Panc1 (cell line): ENCODE measurements around the gene GALNT14. TPM values are rescaled to one million over a fixed set of nuclear protein-coding genes. Genes with fewer than 3 reads are reported as not detected.

ENCODE experiments used
- ATAC-seq: fragments of 200-7000 bp; cut with Tn5 transposase; 2 replicates; pipeline ENCODE4 v1.9.1; 2020; ENCODE audit warnings: mild to moderate bottlenecking, moderate library complexity
- BruUV-seq: library from RNA; stranded (reverse); fragments of 400-500 nt; replicated peaks from 2 replicates; lab custom pipeline; 2021; lab: Mats Ljungman, UMichigan
- CTCF ChIA-PET: fragments of 300-600 bp; sonication (Branson Sonifier 250); formaldehyde crosslinking; loops from one replicate; lab custom pipeline; 2022; ENCODE audit warnings: antibody characterized with exemption; lab: Charles Lee
- POLR2A ChIA-PET: fragments of 300-600 bp; sonication (Branson Sonifier 250); formaldehyde crosslinking; loops from one replicate; lab custom pipeline; 2022; ENCODE audit warnings: antibody characterized with exemption; lab: Charles Lee
- DNase-seq: peaks from one replicate; pipeline ENCODE4 v3.0.0-alpha.2; 2010; ENCODE audit warnings: low read depth, low spot score
- H3K27ac ChIP-seq: 2 replicates; pipeline ENCODE4 v1.5.1; 2011; ENCODE audit warnings: mild to moderate bottlenecking, low read length, inconsistent platforms
- H3K27me3 ChIP-seq: fragments of 200-500 bp; sonication (Bioruptor generic); 2 replicates; pipeline ENCODE4 v1.6.0; 2014; ENCODE audit warnings: low read length, inconsistent platforms; ENCODE audit not compliant: control insufficient read depth, insufficient read depth
- H3K36me3 ChIP-seq: fragments of 200-500 bp; sonication (Bioruptor generic); 2 replicates; pipeline ENCODE4 v1.5.1; 2014; ENCODE audit warnings: inconsistent platforms, mild to moderate bottlenecking, low read length, moderate library complexity; ENCODE audit not compliant: control insufficient read depth, insufficient read depth
- H3K4me1 ChIP-seq: 2 replicates; pipeline ENCODE4 v1.5.1; 2011; ENCODE audit warnings: inconsistent platforms, mild to moderate bottlenecking, low read length, moderate library complexity; ENCODE audit not compliant: control insufficient read depth, insufficient read depth
- H3K4me3 ChIP-seq, 2 experiments: 2 replicates each; pipeline ENCODE4 v1.5.1; 2011 to 2012; ENCODE audit warnings: low read depth in 2 of 2, low read length in 2 of 2, mild to moderate bottlenecking in 2 of 2, inconsistent platforms in 1 of 2, moderate library complexity in 1 of 2
- H3K9me3 ChIP-seq: fragments of 200-500 bp; sonication (Bioruptor generic); 2 replicates; pipeline ENCODE4 v1.5.1; 2014; ENCODE audit warnings: low read depth, mild to moderate bottlenecking, inconsistent platforms, low read length, moderate library complexity; ENCODE audit not compliant: control insufficient read depth, insufficient read depth
- POLR2AphosphoS5 ChIP-seq: IDR thresholded peaks from 2 replicates; pipeline ENCODE4 v1.6.1; 2012; ENCODE audit warnings: mild to moderate bottlenecking, low read depth, low read length, moderate library complexity
- SIN3A ChIP-seq: IDR thresholded peaks from 2 replicates; pipeline ENCODE4 v1.6.1; 2012; ENCODE audit warnings: low read depth, mild to moderate bottlenecking, low read length, moderate library complexity, borderline replicate concordance; ENCODE audit not compliant: insufficient read depth
- TCF7L2 ChIP-seq: IDR thresholded peaks from 2 replicates; pipeline ENCODE4 v1.6.1; 2011; ENCODE audit warnings: mild to moderate bottlenecking, low read depth, low read length, inconsistent platforms
- in situ Hi-C: cut with HindIII; loops from 2 replicates; pipeline ENCODE4 v1.10.0; 2016; ENCODE audit warnings: low sequenced_read_pairs, low pct_unique_long_range_greater_than_20kb
- intact Hi-C: fragments of 100-400 bp; cut with micrococcal nuclease; formaldehyde crosslinking; loops from one replicate; pipeline ENCODE4 v1.10.0; 2022; ENCODE audit not compliant: unreplicated experiment
- total RNA-seq: library from RNA; stranded (reverse); gene quantifications from one replicate; pipeline ENCODE4 v1.2.1, GENCODE V29; 2021; ENCODE audit not compliant: unreplicated experiment
- TF ChIP-seq, protein P1 (sequence below), 2 experiments: IDR thresholded peaks; 2 replicates each; pipeline ENCODE4 v1.6.1; 2011 to 2012; ENCODE audit warnings: low read depth in 2 of 2, control low read depth in 1 of 2, low read length in 1 of 2, mild to moderate bottlenecking in 1 of 2, moderate library complexity in 1 of 2; ENCODE audit not compliant: insufficient read depth in 1 of 2
- TF ChIP-seq, protein P2 (sequence below): fragments of 450-650 bp; IDR thresholded peaks from 2 replicates; pipeline ENCODE4 v1.5.1; 2017; ENCODE audit warnings: mild to moderate bottlenecking

The GALNT14 gene
- total RNA-seq, 1 experiment from 2014 or later, result 0.67 TPM

DNA sequence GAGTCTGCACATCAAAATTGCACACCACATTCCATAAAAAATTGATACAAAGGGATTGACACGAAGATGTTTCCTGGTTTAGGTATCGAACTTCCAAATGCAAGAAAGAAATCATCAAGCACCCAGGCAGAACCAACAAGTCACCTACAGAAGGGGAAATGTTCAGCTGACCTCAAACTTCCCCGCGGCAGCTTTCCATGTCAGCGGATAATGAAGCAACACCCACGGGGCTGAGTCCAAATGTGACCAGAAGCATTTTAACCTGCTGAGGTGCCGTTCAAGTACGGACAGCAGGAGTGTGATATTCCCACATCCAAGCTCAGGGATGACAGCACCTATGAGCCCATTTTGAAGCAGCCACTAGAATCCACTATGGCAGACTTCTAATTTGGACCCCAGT is 124.9 kb downstream of the GALNT14 start:
- H3K4me3 ChIP-seq, result no peak overlapping the region
- no peak for ATAC-seq
- intact Hi-C loops, result no loop called here
- TF ChIP-seq SIN3A (no peak), POLR2AphosphoS5 (no peak), TCF7L2 (no peak)
- TF ChIP-seq, protein P1, sequence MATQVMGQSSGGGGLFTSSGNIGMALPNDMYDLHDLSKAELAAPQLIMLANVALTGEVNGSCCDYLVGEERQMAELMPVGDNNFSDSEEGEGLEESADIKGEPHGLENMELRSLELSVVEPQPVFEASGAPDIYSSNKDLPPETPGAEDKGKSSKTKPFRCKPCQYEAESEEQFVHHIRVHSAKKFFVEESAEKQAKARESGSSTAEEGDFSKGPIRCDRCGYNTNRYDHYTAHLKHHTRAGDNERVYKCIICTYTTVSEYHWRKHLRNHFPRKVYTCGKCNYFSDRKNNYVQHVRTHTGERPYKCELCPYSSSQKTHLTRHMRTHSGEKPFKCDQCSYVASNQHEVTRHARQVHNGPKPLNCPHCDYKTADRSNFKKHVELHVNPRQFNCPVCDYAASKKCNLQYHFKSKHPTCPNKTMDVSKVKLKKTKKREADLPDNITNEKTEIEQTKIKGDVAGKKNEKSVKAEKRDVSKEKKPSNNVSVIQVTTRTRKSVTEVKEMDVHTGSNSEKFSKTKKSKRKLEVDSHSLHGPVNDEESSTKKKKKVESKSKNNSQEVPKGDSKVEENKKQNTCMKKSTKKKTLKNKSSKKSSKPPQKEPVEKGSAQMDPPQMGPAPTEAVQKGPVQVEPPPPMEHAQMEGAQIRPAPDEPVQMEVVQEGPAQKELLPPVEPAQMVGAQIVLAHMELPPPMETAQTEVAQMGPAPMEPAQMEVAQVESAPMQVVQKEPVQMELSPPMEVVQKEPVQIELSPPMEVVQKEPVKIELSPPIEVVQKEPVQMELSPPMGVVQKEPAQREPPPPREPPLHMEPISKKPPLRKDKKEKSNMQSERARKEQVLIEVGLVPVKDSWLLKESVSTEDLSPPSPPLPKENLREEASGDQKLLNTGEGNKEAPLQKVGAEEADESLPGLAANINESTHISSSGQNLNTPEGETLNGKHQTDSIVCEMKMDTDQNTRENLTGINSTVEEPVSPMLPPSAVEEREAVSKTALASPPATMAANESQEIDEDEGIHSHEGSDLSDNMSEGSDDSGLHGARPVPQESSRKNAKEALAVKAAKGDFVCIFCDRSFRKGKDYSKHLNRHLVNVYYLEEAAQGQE (IDR thresholded peaks at IDR 0.05; ENCODE audit: insufficient read depth in 1 of 2, low read depth in 2 of 2, low read length in 1 of 2), result no peak
- TF ChIP-seq, protein P2, sequence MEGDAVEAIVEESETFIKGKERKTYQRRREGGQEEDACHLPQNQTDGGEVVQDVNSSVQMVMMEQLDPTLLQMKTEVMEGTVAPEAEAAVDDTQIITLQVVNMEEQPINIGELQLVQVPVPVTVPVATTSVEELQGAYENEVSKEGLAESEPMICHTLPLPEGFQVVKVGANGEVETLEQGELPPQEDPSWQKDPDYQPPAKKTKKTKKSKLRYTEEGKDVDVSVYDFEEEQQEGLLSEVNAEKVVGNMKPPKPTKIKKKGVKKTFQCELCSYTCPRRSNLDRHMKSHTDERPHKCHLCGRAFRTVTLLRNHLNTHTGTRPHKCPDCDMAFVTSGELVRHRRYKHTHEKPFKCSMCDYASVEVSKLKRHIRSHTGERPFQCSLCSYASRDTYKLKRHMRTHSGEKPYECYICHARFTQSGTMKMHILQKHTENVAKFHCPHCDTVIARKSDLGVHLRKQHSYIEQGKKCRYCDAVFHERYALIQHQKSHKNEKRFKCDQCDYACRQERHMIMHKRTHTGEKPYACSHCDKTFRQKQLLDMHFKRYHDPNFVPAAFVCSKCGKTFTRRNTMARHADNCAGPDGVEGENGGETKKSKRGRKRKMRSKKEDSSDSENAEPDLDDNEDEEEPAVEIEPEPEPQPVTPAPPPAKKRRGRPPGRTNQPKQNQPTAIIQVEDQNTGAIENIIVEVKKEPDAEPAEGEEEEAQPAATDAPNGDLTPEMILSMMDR, result no peak
- no peaks in the 10 kb centered on the region; the same call in 1 of the 2 replicates for H3K27me3 ChIP-seq
- in situ Hi-C loops, result no loop called here
- no peak overlapping the region for H3K27ac ChIP-seq
- no peaks in the 10 kb centered on the region for H3K36me3 ChIP-seq
- H3K9me3 ChIP-seq, result no peaks in the 10 kb centered on the region
- no peaks in the 10 kb centered on the region for H3K4me1 ChIP-seq
- no TSS peak for BruUV-seq
- ChIA-PET CTCF (no interaction called here), POLR2A (no interaction called here)
- no peak for DNase-seq

DNA sequence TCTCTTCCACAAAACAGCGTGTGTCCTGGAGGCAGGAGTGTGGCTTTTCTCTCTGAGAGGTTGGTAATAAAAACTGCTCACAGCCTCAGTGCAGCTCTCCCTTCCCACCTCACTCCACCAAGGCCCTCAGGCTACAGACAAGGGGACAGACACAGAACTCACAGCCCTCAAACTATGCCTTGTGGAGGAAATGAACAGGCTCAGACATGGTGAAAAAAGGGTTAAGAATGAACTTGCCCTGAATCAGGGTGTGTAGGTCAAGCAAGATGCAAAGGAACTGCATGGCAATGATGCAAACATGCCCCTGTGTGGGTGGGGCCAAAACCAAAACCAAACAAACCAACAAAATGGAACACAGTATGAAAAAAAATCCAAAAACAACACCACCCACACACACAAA is 125.8 kb downstream of the GALNT14 start:
- intact Hi-C loops, result no loop called here
- in situ Hi-C loops, result no loop called here
- ChIA-PET CTCF (no interaction called here), POLR2A (no interaction called here)
- no peaks in the 10 kb centered on the region for H3K4me1 ChIP-seq
- no peak for ATAC-seq
- H3K27ac ChIP-seq, result no peak overlapping the region
- peaks cover 2% of the 10 kb centered on the region; the same call in 1 of the 2 replicates for H3K27me3 ChIP-seq
- no peaks in the 10 kb centered on the region for H3K9me3 ChIP-seq
- TF ChIP-seq POLR2AphosphoS5, result no peak
- TF ChIP-seq SIN3A, result no peak
- TF ChIP-seq TCF7L2, result no peak
- TF ChIP-seq, protein P1 (IDR thresholded peaks at IDR 0.05; ENCODE audit: insufficient read depth in 1 of 2, low read depth in 2 of 2, low read length in 1 of 2), result no peak
- TF ChIP-seq, protein P2, result no peak
- no peaks in the 10 kb centered on the region for H3K36me3 ChIP-seq
- no TSS peak for BruUV-seq
- H3K4me3 ChIP-seq, result no peak overlapping the region
- DNase-seq, result no peak
